ENCODE results near the gene TFG.
"Not testable (repeated sequence)": the region's sequence is repeated elsewhere in the genome, so short reads cannot be mapped to it uniquely, and the experiment has no call there.

The TFG gene

GRCh38 chr3:100708989-100709841 is at the start of gene TFG:
TFG (plus strand) TSS chr3:100709494; CDS start chr3:100713686, 4,192 bp downstream.
- DNase-seq (ENCODE audit: low read depth, low spot score): peak; percentile 100

GRCh38 chr3:100661294-100661693 is 48.0 kb upstream of the TFG start:
- DNase-seq (ENCODE audit: low read depth, low spot score): not testable (repeated sequence)

- no peak for DNase-seq (ENCODE audit: low read depth, low spot score)
These were observed 47.0 kb upstream of the TFG start for GRCh38 chr3:100662113-100662823.

GRCh38 chr3:100665230-100665629 is 44.1 kb upstream of the TFG start:
- no peak for DNase-seq (ENCODE audit: low read depth, low spot score)

- DNase-seq (ENCODE audit: low read depth, low spot score): not testable (repeated sequence)
These were observed 42.6 kb upstream of the TFG start for GRCh38 chr3:100666699-100667098.

GRCh38 chr3:100667316-100667715 is 42.0 kb upstream of the TFG start:
- DNase-seq (ENCODE audit: low read depth, low spot score): not testable (repeated sequence)

GRCh38 chr3:100670995-100671394 is 38.3 kb upstream of the TFG start:
- not testable (repeated sequence) for DNase-seq (ENCODE audit: low read depth, low spot score)

GRCh38 chr3:100681496-100681895 is 27.8 kb upstream of the TFG start:
- DNase-seq (ENCODE audit: low read depth, low spot score): no peak

GRCh38 chr3:100682056-100682853 is 27.0 kb upstream of the TFG start:
- DNase-seq (ENCODE audit: low read depth, low spot score): no peak

- no peak for DNase-seq (ENCODE audit: low read depth, low spot score)
These were observed 26.2 kb upstream of the TFG start for GRCh38 chr3:100682854-100683760.

GRCh38 chr3:100693225-100693624 is 16.1 kb upstream of the TFG start:
- no peak for DNase-seq (ENCODE audit: low read depth, low spot score)

- DNase-seq (ENCODE audit: low read depth, low spot score): no peak
These were observed 13.6 kb upstream of the TFG start for GRCh38 chr3:100695696-100696095.

- DNase-seq (ENCODE audit: low read depth, low spot score): no peak
These were observed 13.1 kb upstream of the TFG start for GRCh38 chr3:100696161-100696560.

GRCh38 chr3:100697172-100697571 is 12.1 kb upstream of the TFG start:
- DNase-seq (ENCODE audit: low read depth, low spot score): no peak

- no peak for DNase-seq (ENCODE audit: low read depth, low spot score)
These were observed 11.5 kb upstream of the TFG start for GRCh38 chr3:100697723-100698285.

GRCh38 chr3:100698736-100699135 is 10.6 kb upstream of the TFG start:
- DNase-seq (ENCODE audit: low read depth, low spot score): no peak

GRCh38 chr3:100700708-100701107 is 8.6 kb upstream of the TFG start:
- no peak for DNase-seq (ENCODE audit: low read depth, low spot score)

GRCh38 chr3:100702082-100702979 is 7.0 kb upstream of the TFG start:
- DNase-seq (ENCODE audit: low read depth, low spot score): no peak

GRCh38 chr3:100702980-100703345 is 6.3 kb upstream of the TFG start:
- DNase-seq (ENCODE audit: low read depth, low spot score): no peak

GRCh38 chr3:100703865-100704264 is 5.4 kb upstream of the TFG start:
- DNase-seq (ENCODE audit: low read depth, low spot score): no peak
